ENCODE results near the gene MADCAM1. TPM values are rescaled to one million over a fixed set of nuclear protein-coding genes. Genes with fewer than 3 reads are reported as not detected.

MADCAM1 gene
- total RNA-seq, 2 experiments from 2014 or later, result 0.20 to 0.22 TPM

DNA sequence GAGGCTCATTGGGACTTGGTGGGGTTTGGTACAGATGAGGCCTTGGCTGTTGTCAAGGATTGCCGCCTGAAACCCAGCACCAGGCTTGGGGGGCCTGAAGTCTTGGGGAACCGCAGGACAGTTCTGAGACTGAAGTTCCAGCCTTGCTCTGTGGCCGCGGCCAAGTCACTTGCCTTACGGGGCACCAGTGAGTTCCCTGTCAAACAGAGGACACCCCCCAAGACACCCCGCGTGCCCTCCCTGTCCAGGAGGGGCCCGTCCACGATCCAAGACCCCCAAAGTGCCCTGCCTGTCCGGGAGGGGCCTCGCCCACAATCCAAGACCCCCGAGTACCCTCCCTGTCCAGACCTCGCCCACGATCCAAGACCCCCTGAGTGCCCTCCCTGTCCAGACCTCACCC lies 37.8 kb downstream of the MADCAM1 start:
- Mint-ChIP-seq H3K27ac (no peak overlapping the region), H3K4me3 (peak overlapping the region; percentile 32), H3K27me3 (no peaks in the 10 kb centered on the region), H3K36me3 (ENCODE audit: low read depth) (peaks cover 6% of the 10 kb centered on the region), H3K4me1 (ENCODE audit: low read depth) (peaks cover 20% of the 10 kb centered on the region), H3K9me3 (no peaks in the 10 kb centered on the region)
- intact Hi-C loops (cut with micrococcal nuclease), result no loop called here
- CTCF ChIA-PET, result interaction anchor here (2.5 to 4.0 kb wide), 2 partner anchors 8 to 23 kb away, joined by 16 to 45 read pairs; no protein-coding TSS in a partner anchor
- DNase-seq, result no peak
- TF ChIP-seq, protein P1, sequence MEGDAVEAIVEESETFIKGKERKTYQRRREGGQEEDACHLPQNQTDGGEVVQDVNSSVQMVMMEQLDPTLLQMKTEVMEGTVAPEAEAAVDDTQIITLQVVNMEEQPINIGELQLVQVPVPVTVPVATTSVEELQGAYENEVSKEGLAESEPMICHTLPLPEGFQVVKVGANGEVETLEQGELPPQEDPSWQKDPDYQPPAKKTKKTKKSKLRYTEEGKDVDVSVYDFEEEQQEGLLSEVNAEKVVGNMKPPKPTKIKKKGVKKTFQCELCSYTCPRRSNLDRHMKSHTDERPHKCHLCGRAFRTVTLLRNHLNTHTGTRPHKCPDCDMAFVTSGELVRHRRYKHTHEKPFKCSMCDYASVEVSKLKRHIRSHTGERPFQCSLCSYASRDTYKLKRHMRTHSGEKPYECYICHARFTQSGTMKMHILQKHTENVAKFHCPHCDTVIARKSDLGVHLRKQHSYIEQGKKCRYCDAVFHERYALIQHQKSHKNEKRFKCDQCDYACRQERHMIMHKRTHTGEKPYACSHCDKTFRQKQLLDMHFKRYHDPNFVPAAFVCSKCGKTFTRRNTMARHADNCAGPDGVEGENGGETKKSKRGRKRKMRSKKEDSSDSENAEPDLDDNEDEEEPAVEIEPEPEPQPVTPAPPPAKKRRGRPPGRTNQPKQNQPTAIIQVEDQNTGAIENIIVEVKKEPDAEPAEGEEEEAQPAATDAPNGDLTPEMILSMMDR (IDR thresholded peaks at IDR 0.05), result no peak
- POLR2A ChIA-PET, result no interaction called here
- no peak for ATAC-seq

DNA sequence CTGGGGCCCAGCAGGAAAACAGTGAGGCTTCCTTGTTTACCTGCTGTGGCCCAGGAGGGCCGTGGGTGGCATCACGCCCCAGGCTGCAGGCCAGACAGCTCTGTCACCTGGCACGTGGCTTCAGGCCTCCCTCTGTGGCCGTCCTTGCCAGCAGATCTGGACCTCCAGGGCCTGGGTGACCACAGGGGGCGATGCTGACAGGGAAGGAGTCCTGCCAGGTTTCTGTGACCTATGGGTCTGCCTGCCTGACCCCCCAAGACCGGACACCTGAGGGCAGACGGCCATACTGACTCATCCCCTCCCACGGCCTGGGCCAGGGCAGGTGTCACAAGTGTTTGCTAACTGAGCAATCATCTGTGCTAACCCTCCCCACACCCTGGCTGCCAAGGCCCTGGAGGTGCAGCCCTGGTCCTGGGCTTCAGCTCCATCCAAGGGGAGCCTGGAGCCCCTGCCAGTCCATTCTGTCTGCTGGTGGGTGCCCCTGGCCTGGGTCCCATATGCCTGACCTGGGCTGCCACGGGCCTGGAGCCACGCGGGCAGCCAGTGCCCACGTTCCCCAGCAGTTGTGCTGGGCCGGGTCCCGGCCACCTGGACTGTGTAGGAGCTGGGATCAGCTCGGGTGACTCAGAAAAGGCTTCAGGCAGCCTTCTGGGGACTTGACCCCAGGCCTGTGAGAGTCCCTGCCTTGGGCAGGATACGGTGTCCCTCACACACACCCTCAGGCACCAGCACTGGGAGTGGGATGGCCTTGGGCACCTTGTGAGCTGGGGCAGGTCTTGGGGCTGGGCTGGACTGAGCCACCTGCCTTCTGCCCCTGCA lies 38.9 kb downstream of the MADCAM1 start:
- DNase-seq (no peak), ATAC-seq (no peak)
- Mint-ChIP-seq H3K4me3 (no peak overlapping the region), H3K36me3 (ENCODE audit: low read depth) (peaks cover 6% of the 10 kb centered on the region), H3K9me3 (no peaks in the 10 kb centered on the region), H3K27me3 (no peaks in the 10 kb centered on the region), H3K27ac (no peak overlapping the region), H3K4me1 (ENCODE audit: low read depth) (peaks cover 20% of the 10 kb centered on the region)
- POLR2A ChIA-PET, result interaction anchor here (0.9 to 1.1 kb wide), 2 partner anchors 9 to 10 kb away, joined by 3 read pairs; partner anchors contain the start of gene GZMM
- TF ChIP-seq, protein P1 (IDR thresholded peaks at IDR 0.05), result no peak
- CTCF ChIA-PET, result no interaction called here
- intact Hi-C loops (cut with micrococcal nuclease), result no loop called here

DNA sequence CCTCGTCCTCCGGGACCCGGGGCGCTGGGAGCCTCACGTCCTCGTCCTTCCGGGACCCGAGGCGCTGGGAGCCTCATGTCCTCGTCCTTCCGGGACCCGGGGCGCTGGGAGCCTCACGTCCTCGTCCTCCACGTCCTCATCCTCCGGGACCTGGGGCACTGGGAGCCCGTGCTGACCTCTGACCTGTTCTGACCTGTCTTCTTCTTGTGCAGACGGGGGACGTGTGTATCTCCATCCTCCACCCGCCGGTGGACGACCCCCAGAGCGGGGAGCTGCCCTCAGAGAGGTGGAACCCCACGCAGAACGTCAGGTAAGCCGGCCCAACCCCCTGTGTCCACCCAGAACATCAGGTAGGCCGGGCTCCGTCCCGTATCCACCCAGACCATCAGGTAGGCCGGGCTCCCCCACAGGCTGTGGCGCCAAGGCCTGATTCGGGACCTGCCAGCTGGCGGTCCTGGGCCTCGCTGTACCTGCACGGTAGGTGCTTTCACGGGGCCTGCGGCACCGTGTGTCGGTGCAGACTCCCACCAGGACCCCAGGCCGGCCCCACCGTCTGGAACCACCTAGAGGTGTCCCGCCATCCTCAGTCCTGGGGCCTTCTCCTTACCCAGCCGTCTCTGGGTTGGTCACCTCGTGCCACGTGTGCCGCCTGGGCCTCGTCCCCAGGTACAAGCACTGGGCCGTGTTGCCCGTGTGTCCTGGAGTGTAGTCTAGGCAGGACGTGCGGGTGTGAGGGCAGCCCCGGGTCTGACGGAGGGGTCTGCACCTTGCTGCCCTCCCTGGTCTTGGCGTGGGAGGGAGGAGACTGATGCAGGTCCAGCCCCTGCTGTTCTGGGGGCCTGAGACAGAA lies 40.0 kb downstream of the MADCAM1 start:
- no peak overlapping the region for H3K27ac Mint-ChIP-seq
- H3K27me3 Mint-ChIP-seq, result no peaks in the 10 kb centered on the region
- no peak for ATAC-seq
- peaks cover 6% of the 10 kb centered on the region for H3K36me3 Mint-ChIP-seq (ENCODE audit: low read depth)
- CTCF ChIA-PET, result no interaction called here
- intact Hi-C loops (cut with micrococcal nuclease), result no loop called here
- POLR2A ChIA-PET, result interaction anchor here (0.9 to 1.1 kb wide), 2 partner anchors 8 to 9 kb away, joined by 3 read pairs; partner anchors contain the start of gene GZMM
- H3K4me3 Mint-ChIP-seq, result no peak overlapping the region
- peaks cover 16% of the 10 kb centered on the region for H3K4me1 Mint-ChIP-seq (ENCODE audit: low read depth)
- TF ChIP-seq, protein P1 (IDR thresholded peaks at IDR 0.05), result no peak
- no peak for DNase-seq
- H3K9me3 Mint-ChIP-seq, result no peaks in the 10 kb centered on the region

DNA sequence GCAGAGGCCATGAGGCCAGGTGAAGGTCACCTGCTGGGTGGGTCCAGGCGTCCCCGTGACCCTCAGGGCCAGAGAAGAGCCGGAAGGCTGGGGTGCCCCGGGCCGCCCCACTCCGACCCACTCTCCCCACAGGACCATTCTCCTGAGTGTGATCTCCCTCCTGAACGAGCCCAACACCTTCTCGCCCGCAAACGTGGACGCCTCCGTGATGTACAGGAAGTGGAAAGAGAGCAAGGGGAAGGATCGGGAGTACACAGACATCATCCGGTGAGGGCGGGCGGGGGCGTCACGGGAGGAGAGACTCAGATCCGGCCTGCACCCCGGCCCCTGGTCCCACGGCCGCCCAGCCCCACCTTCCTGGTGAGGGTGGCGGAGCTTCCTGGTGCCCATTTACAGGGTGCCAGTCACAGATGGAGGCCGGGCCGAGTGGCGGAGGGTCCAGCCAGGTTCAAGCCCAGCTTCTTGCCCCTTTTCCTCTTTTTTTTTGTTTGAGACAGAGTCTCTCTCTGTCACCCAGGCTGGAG lies 40.7 kb downstream of the MADCAM1 start:
- POLR2A ChIA-PET, result interaction anchor here (1.0 kb wide), 1 partner anchor 26 kb away, joined by 3 read pairs; no protein-coding TSS in a partner anchor
- no peak overlapping the region for H3K27ac Mint-ChIP-seq
- ATAC-seq (no peak), DNase-seq (no peak)
- peaks cover 16% of the 10 kb centered on the region for H3K4me1 Mint-ChIP-seq (ENCODE audit: low read depth)
- H3K36me3 Mint-ChIP-seq (ENCODE audit: low read depth), result peaks cover 6% of the 10 kb centered on the region
- TF ChIP-seq, protein P1 (IDR thresholded peaks at IDR 0.05), result no peak
- intact Hi-C loops (cut with micrococcal nuclease), result no loop called here
- no peaks in the 10 kb centered on the region for H3K27me3 Mint-ChIP-seq
- CTCF ChIA-PET, result no interaction called here
- H3K4me3 Mint-ChIP-seq, result no peak overlapping the region
- no peaks in the 10 kb centered on the region for H3K9me3 Mint-ChIP-seq

All from activated CD8-positive, alpha-beta T cell treated with anti-CD3 and anti-CD28 coated beads for 36 hours (primary cell).